ENCODE data around the gene RYR2.

GRCh38 chr1:237478082-237478481 is 436.1 kb downstream of the RYR2 start:
- TF ChIP-seq CTCF (conservative IDR thresholded peaks at IDR 0.05; ENCODE audit: low read depth, low read length) (no peak), EZH2 (IDR thresholded peaks at IDR 0.05; ENCODE audit: borderline replicate concordance, low read depth, low read length, poor library complexity, severe bottlenecking) (no peak)

Measured in A673 (cell line).